ENCODE data around the gene VPS39.
A peak's percentile ranks its signal among the peaks of the same experiment; 100 is the strongest.

VPS39 gene

GRCh38 chr15:42119446-42119760 lies 88.7 kb downstream of the VPS39 start:
- Histone ChIP-seq H3K27me3 (ENCODE audit: insufficient read depth, low read length, poor library complexity, severe bottlenecking) (no peaks in the 10 kb centered on the region), H3K4me2 (ENCODE audit: low read depth, low read length, poor library complexity, severe bottlenecking) (no peak overlapping the region), H3K9me2 (replicated peaks; ENCODE audit: low read depth, low read length) (no peaks in the 10 kb centered on the region), H2AFZ (ENCODE audit: low read length) (peak overlapping the region; percentile 35; the same call in 1 of the 2 replicates), H3K4me3 (ENCODE audit: low read length, poor library complexity, severe bottlenecking) (no peak overlapping the region), H3K4me1 (ENCODE audit: insufficient read depth, low read length, poor library complexity, severe bottlenecking) (no peaks in the 10 kb centered on the region), H3K79me2 (ENCODE audit: insufficient read depth, low read length) (no peaks in the 10 kb centered on the region), H4K20me1 (ENCODE audit: insufficient read depth, low read length, poor library complexity, severe bottlenecking) (no peaks in the 10 kb centered on the region), H3F3A (ENCODE audit: low read depth) (no peaks in the 10 kb centered on the region), H3K9ac (ENCODE audit: low read depth, low read length, poor library complexity, severe bottlenecking) (no peak overlapping the region), H3K36me3 (ENCODE audit: insufficient read depth, low read length) (no peaks in the 10 kb centered on the region), H3K9me3 (ENCODE audit: insufficient read depth, low read depth, low read length) (no peaks in the 10 kb centered on the region)
- TF ChIP-seq EZH2phosphoT487 (IDR thresholded peaks at IDR 0.05; ENCODE audit: borderline replicate concordance) (no peak), CTCF (conservative IDR thresholded peaks at IDR 0.05; ENCODE audit: low read length) (no peak)

GRCh38 chr15:42118650-42119445 lies 89.3 kb downstream of the VPS39 start:
- no peaks in the 10 kb centered on the region for H4K20me1 ChIP-seq (ENCODE audit: insufficient read depth, low read length, poor library complexity, severe bottlenecking)
- no peak overlapping the region for H3K4me2 ChIP-seq (ENCODE audit: low read depth, low read length, poor library complexity, severe bottlenecking)
- 0 out of 2 replicates have a peak overlapping the region, but pooled peaks have one; percentile 44 for H2AFZ ChIP-seq (ENCODE audit: low read length)
- no peaks in the 10 kb centered on the region for H3K79me2 ChIP-seq (ENCODE audit: insufficient read depth, low read length)
- no peaks in the 10 kb centered on the region for H3K36me3 ChIP-seq (ENCODE audit: insufficient read depth, low read length)
- H3K9ac ChIP-seq (ENCODE audit: low read depth, low read length, poor library complexity, severe bottlenecking), result no peak overlapping the region
- no peaks in the 10 kb centered on the region for H3F3A ChIP-seq (ENCODE audit: low read depth)
- H3K4me1 ChIP-seq (ENCODE audit: insufficient read depth, low read length, poor library complexity, severe bottlenecking), result no peaks in the 10 kb centered on the region
- no peak for TF ChIP-seq CTCF (conservative IDR thresholded peaks at IDR 0.05; ENCODE audit: low read length)
- TF ChIP-seq EZH2phosphoT487 (IDR thresholded peaks at IDR 0.05; ENCODE audit: borderline replicate concordance), result no peak
- H3K27me3 ChIP-seq (ENCODE audit: insufficient read depth, low read length, poor library complexity, severe bottlenecking), result no peaks in the 10 kb centered on the region
- H3K4me3 ChIP-seq (ENCODE audit: low read length, poor library complexity, severe bottlenecking), result no peak overlapping the region
- no peaks in the 10 kb centered on the region for H3K9me2 ChIP-seq (replicated peaks; ENCODE audit: low read depth, low read length)
- no peaks in the 10 kb centered on the region for H3K9me3 ChIP-seq (ENCODE audit: insufficient read depth, low read depth, low read length)

- Histone ChIP-seq H4K20me1 (ENCODE audit: insufficient read depth, low read length, poor library complexity, severe bottlenecking) (no peaks in the 10 kb centered on the region), H3K36me3 (ENCODE audit: insufficient read depth, low read length) (no peaks in the 10 kb centered on the region), H3K4me2 (ENCODE audit: low read depth, low read length, poor library complexity, severe bottlenecking) (no peak overlapping the region), H3K4me1 (ENCODE audit: insufficient read depth, low read length, poor library complexity, severe bottlenecking) (no peaks in the 10 kb centered on the region), H3K9me3 (ENCODE audit: insufficient read depth, low read depth, low read length) (no peaks in the 10 kb centered on the region), H3F3A (ENCODE audit: low read depth) (no peaks in the 10 kb centered on the region), H3K4me3 (ENCODE audit: low read length, poor library complexity, severe bottlenecking) (no peak overlapping the region), H2AFZ (ENCODE audit: low read length) (no peak overlapping the region), H3K9me2 (replicated peaks; ENCODE audit: low read depth, low read length) (no peaks in the 10 kb centered on the region), H3K79me2 (ENCODE audit: insufficient read depth, low read length) (no peaks in the 10 kb centered on the region), H3K9ac (ENCODE audit: low read depth, low read length, poor library complexity, severe bottlenecking) (no peak overlapping the region), H3K27me3 (ENCODE audit: insufficient read depth, low read length, poor library complexity, severe bottlenecking) (no peaks in the 10 kb centered on the region)
- TF ChIP-seq CTCF (conservative IDR thresholded peaks at IDR 0.05; ENCODE audit: low read length) (no peak), EZH2phosphoT487 (IDR thresholded peaks at IDR 0.05; ENCODE audit: borderline replicate concordance) (no peak)
These were observed 96.2 kb downstream of the VPS39 start for GRCh38 chr15:42111924-42112323.

Measured in Loucy (cell line).